Measurements from ENCODE around the gene TMEM242.

- no peak for TF ChIP-seq CHD1 (IDR thresholded peaks at IDR 0.05; ENCODE audit: low read depth, low read length)
- TF ChIP-seq EZH2 (IDR thresholded peaks at IDR 0.05; ENCODE audit: low read depth, low read length, severe bottlenecking) = no peak
- no peak for TF ChIP-seq POLR2A (IDR thresholded peaks at IDR 0.05; ENCODE audit: control extremely low read depth in 1 of 2, low read depth in 2 of 2, low read length in 2 of 2)
- TF ChIP-seq CTCF (IDR thresholded peaks at IDR 0.05; ENCODE audit: control extremely low read depth in 1 of 3, insufficient read depth in 1 of 3, low read depth in 1 of 3, low read length in 3 of 3) = peak in 2 of 3 experiments; percentile 13 to 16; a peak in 1 of 4 replicates
- TF ChIP-seq TAF1 (IDR thresholded peaks at IDR 0.05; ENCODE audit: low read depth, low read length) = no peak
- no peak for TF ChIP-seq SIX5 (IDR thresholded peaks at IDR 0.05; ENCODE audit: low read depth, low read length)
- no peak for TF ChIP-seq CBX5 (IDR thresholded peaks at IDR 0.05; ENCODE audit: low read depth, low read length)
- no peak for TF ChIP-seq RBBP5 (IDR thresholded peaks at IDR 0.05; ENCODE audit: borderline replicate concordance, low read depth, low read length)
- TF ChIP-seq POLR2AphosphoS5 (IDR thresholded peaks at IDR 0.05; ENCODE audit: low read depth, low read length) = no peak
These were observed 50.2 kb downstream of the TMEM242 start for GRCh38 chr6:157272866-157273755.

All from H1 (cell line).